H1 (cell line): Measurements from ENCODE around the gene UROC1. TPM values are rescaled to one million over a fixed set of nuclear protein-coding genes. Genes with fewer than 3 reads are reported as not detected.

Experiments used
- CTCF ChIA-PET: fragments of 300-600 bp; sonication (Branson Sonifier 250); formaldehyde crosslinking; loops from one replicate; lab custom pipeline; 2021; ENCODE audit not compliant: partially characterized antibody; lab: Charles Lee
- POLR2A ChIA-PET: fragments of 300-600 bp; sonication (Branson Sonifier 250); formaldehyde crosslinking; loops from one replicate; lab custom pipeline; 2021; ENCODE audit warnings: inconsistent platforms; ENCODE audit not compliant: partially characterized antibody; lab: Charles Lee
- DNase-seq, 2 experiments: peaks; one replicate each; pipeline versions ENCODE4 v3.0.0 to v3.0.0-alpha.2; 2010 to 2022; ENCODE audit warnings: low spot score in 2 of 2, low read depth in 1 of 2, mixed read lengths in 1 of 2
- FAIRE-seq: peaks from 2 replicates; lab custom pipeline; 2011; peaks lifted over from hg19 to GRCh38; lab: Jason Lieb, UNC
- H2AFZ ChIP-seq: 2 replicates; pipeline ENCODE4 v1.8.1; 2012; ENCODE audit warnings: low read length, inconsistent platforms
- H2AK5ac ChIP-seq: 2 replicates; pipeline ENCODE4 v1.6.1; 2013; ENCODE audit warnings: low read depth, low read length
- H2BK120ac ChIP-seq: replicated peaks from 2 replicates; pipeline ENCODE3; 2013; ENCODE audit warnings: low read depth, low read length, inconsistent platforms
- H2BK12ac ChIP-seq: 2 replicates; pipeline ENCODE4 v1.6.1; 2013; ENCODE audit warnings: low read depth, low read length
- H2BK15ac ChIP-seq: 2 replicates; pipeline ENCODE4 v1.6.1; 2013; ENCODE audit warnings: low read length
- H2BK20ac ChIP-seq: 2 replicates; pipeline ENCODE4 v1.6.1; 2013; ENCODE audit warnings: low read length
- H2BK5ac ChIP-seq: 2 replicates; pipeline ENCODE4 v1.6.1; 2013; ENCODE audit warnings: low read depth, low read length
- H3K14ac ChIP-seq: 2 replicates; pipeline ENCODE4 v1.6.1; 2013; ENCODE audit warnings: inconsistent platforms; ENCODE audit not compliant: insufficient read length
- H3K18ac ChIP-seq: 2 replicates; pipeline ENCODE4 v1.6.1; 2013; ENCODE audit warnings: low read length; ENCODE audit errors: extremely low read depth
- H3K23ac ChIP-seq: 2 replicates; pipeline ENCODE4 v1.6.1; 2013; ENCODE audit warnings: inconsistent platforms; ENCODE audit not compliant: insufficient read length
- H3K23me2 ChIP-seq: 2 replicates; pipeline ENCODE4 v1.6.1; 2013; ENCODE audit warnings: low read depth, low read length
- H3K27ac ChIP-seq: 2 replicates; pipeline ENCODE4 v1.6.1; 2011; ENCODE audit warnings: low read depth, low read length, inconsistent platforms
- H3K27me3 ChIP-seq, 4 experiments: replicated peaks in 1 of 4; 1 replicate in 1 of 4; 2 replicates in 3 of 4; pipeline versions ENCODE4 v1.6.1 to v1.8.1; 2011 to 2013; ENCODE audit warnings: low read length in 3 of 4, mild to moderate bottlenecking in 3 of 4, inconsistent platforms in 2 of 4, mixed read lengths in 2 of 4, moderate library complexity in 1 of 4; ENCODE audit not compliant: control insufficient read depth in 3 of 4, insufficient read depth in 3 of 4; ENCODE audit errors: extremely low read depth in 1 of 4
- H3K36me3 ChIP-seq, 4 experiments: 2 replicates each; pipeline versions ENCODE4 v1.6.1 to v1.8.1; 2011 to 2013; ENCODE audit warnings: mild to moderate bottlenecking in 4 of 4, low read length in 3 of 4, moderate library complexity in 2 of 4, control low read depth in 1 of 4, inconsistent platforms in 1 of 4; ENCODE audit not compliant: insufficient read depth in 4 of 4, control insufficient read depth in 2 of 4
- H3K4ac ChIP-seq: replicated peaks from 2 replicates; pipeline ENCODE3; 2013; ENCODE audit warnings: low read length, low read depth, mixed read lengths, inconsistent platforms; ENCODE audit not compliant: insufficient read length
- H3K4me1 ChIP-seq, 4 experiments: replicated peaks in 1 of 4; 1 replicate in 1 of 4; 2 replicates in 3 of 4; pipeline versions ENCODE4 v1.6.1 to v1.8.1; 2011 to 2013; ENCODE audit warnings: low read length in 3 of 4, inconsistent platforms in 2 of 4, mixed read lengths in 1 of 4; ENCODE audit not compliant: insufficient read depth in 4 of 4, control insufficient read depth in 3 of 4
- H3K4me2 ChIP-seq, 2 experiments: 2 replicates each; pipeline versions ENCODE4 v1.6.1 to v1.8.1; 2011 to 2013; ENCODE audit warnings: low read depth in 2 of 2, low read length in 2 of 2, control low read depth in 1 of 2, inconsistent platforms in 1 of 2, mild to moderate bottlenecking in 1 of 2; ENCODE audit not compliant: insufficient read depth in 1 of 2
- H3K4me3 ChIP-seq, 4 experiments: fragments of 200-600, 300-600 bp in 1 of 4; sonication (generic), shearing (Covaris generic), sonication (Bioruptor Twin) in 1 of 4; 2 replicates each; pipeline versions ENCODE4 v1.5.1 to v1.8.1; 2011 to 2016; ENCODE audit warnings: low read length in 4 of 4, low read depth in 3 of 4, control low read depth in 2 of 4, inconsistent platforms in 2 of 4, mild to moderate bottlenecking in 2 of 4, mixed read lengths in 1 of 4, moderate library complexity in 1 of 4; ENCODE audit not compliant: insufficient read depth in 2 of 4; ENCODE audit errors: extremely low read depth in 1 of 4
- H3K56ac ChIP-seq: replicated peaks from 2 replicates; pipeline ENCODE3; 2013; ENCODE audit warnings: low read depth, mild to moderate bottlenecking, mixed read lengths, low read length, inconsistent platforms; ENCODE audit not compliant: insufficient read length
- H3K79me1 ChIP-seq: 2 replicates; pipeline ENCODE4 v1.6.1; 2013; ENCODE audit warnings: low read depth, low read length, control low read depth
- H3K79me2 ChIP-seq, 2 experiments: 2 replicates each; pipeline versions ENCODE4 v1.6.1 to v1.8.1; 2012 to 2013; ENCODE audit warnings: low read length in 2 of 2, mild to moderate bottlenecking in 2 of 2, inconsistent platforms in 1 of 2; ENCODE audit not compliant: insufficient read depth in 2 of 2, control insufficient read depth in 1 of 2
- H3K9ac ChIP-seq, 4 experiments: replicated peaks in 1 of 4; 1 replicate in 1 of 4; 2 replicates in 3 of 4; pipeline versions ENCODE4 v1.6.1 to v1.8.1; 2011 to 2013; ENCODE audit warnings: low read depth in 3 of 4, low read length in 3 of 4, control low read depth in 2 of 4, mild to moderate bottlenecking in 2 of 4, moderate library complexity in 2 of 4, inconsistent platforms in 1 of 4; ENCODE audit errors: extremely low read depth in 1 of 4
- H3K9me3 ChIP-seq, 2 experiments: 2 replicates each; pipeline versions ENCODE4 v1.6.1 to v1.8.1; 2012 to 2013; ENCODE audit warnings: mild to moderate bottlenecking in 2 of 2, moderate library complexity in 2 of 2, control low read depth in 1 of 2, inconsistent platforms in 1 of 2, low read depth in 1 of 2, low read length in 1 of 2, mixed read lengths in 1 of 2; ENCODE audit not compliant: insufficient read depth in 2 of 2
- H4K20me1 ChIP-seq, 2 experiments: replicated peaks in 1 of 2; 2 replicates each; pipeline versions ENCODE3 to v1.8.1; 2011 to 2013; ENCODE audit warnings: inconsistent platforms in 2 of 2, low read length in 2 of 2, mild to moderate bottlenecking in 1 of 2; ENCODE audit not compliant: insufficient read depth in 2 of 2, control insufficient read depth in 1 of 2
- H4K5ac ChIP-seq: 2 replicates; pipeline ENCODE4 v1.6.1; 2013; ENCODE audit warnings: low read length, low read depth, mixed read lengths, inconsistent platforms; ENCODE audit not compliant: insufficient read length
- H4K8ac ChIP-seq: 2 replicates; pipeline ENCODE4 v1.8.0; 2013; ENCODE audit warnings: mild to moderate bottlenecking, moderate library complexity, low read length, inconsistent platforms; ENCODE audit not compliant: insufficient read depth; ENCODE audit errors: extremely low read depth
- H4K91ac ChIP-seq: replicated peaks from 2 replicates; pipeline ENCODE3; 2013; ENCODE audit warnings: low read length, mixed read lengths, inconsistent platforms; ENCODE audit not compliant: insufficient read length
- ATF2 ChIP-seq: IDR thresholded peaks from 2 replicates; pipeline ENCODE4 v1.6.1; 2012; ENCODE audit warnings: low read length, inconsistent platforms
- CHD1 ChIP-seq: IDR thresholded peaks from 2 replicates; pipeline ENCODE4 v1.6.1; 2012; ENCODE audit warnings: low read depth, low read length, improper control_type of control experiment
- CHD2 ChIP-seq: IDR thresholded peaks from 2 replicates; pipeline ENCODE4 v1.6.1; 2012; ENCODE audit warnings: low read length, improper control_type of control experiment
- CREB1 ChIP-seq: IDR thresholded peaks from 2 replicates; pipeline ENCODE4 v1.6.1; 2012; ENCODE audit warnings: inconsistent platforms
- CTBP2 ChIP-seq: IDR thresholded peaks from 2 replicates; pipeline ENCODE4 v1.7.0; 2011; ENCODE audit warnings: borderline replicate concordance, mild to moderate bottlenecking, moderate library complexity, mixed read lengths, low read length; ENCODE audit not compliant: insufficient read depth, insufficient read length
- FOSL1 ChIP-seq: IDR thresholded peaks from 2 replicates; pipeline ENCODE4 v1.6.1; 2011; ENCODE audit warnings: mild to moderate bottlenecking, low read depth, low read length, moderate library complexity; ENCODE audit not compliant: insufficient read depth
- HDAC6 ChIP-seq: IDR thresholded peaks from one replicate; pipeline ENCODE4 v1.7.1; 2012; ENCODE audit warnings: low read depth, mild to moderate bottlenecking, inconsistent platforms, low read length, moderate library complexity
- SP2 ChIP-seq: IDR thresholded peaks from 2 replicates; pipeline ENCODE4 v1.6.1; 2012; ENCODE audit warnings: mild to moderate bottlenecking, low read length, inconsistent platforms
- SP4 ChIP-seq: IDR thresholded peaks from 2 replicates; pipeline ENCODE4 v1.6.1; 2012; ENCODE audit warnings: low read length, inconsistent platforms
- ZNF274 ChIP-seq: IDR thresholded peaks from 2 replicates; pipeline ENCODE4 v1.7.0; 2012; ENCODE audit warnings: low read length, borderline replicate concordance; ENCODE audit errors: extremely low read depth
- WGBS, 2 experiments: shearing (Covaris generic) in 1 of 2; methylation state at CpG; one replicate each; pipeline versions ENCODE4 v1.1.6 to v1.1.7; 2013 to 2015; ENCODE audit warnings: low lambda C conversion rate in 2 of 2, mixed read lengths in 2 of 2, inconsistent platforms in 1 of 2, low coverage in 1 of 2, missing lambda C conversion rate in 1 of 2; ENCODE audit not compliant: insufficient replicate concordance in 2 of 2, insufficient coverage in 1 of 2, insufficient read length in 1 of 2; ENCODE audit errors: extremely low coverage in 1 of 2, missing lambda C conversion rate in 1 of 2; 5-methylcytosine and 5-hydroxymethylcytosine counted together
- polyA plus RNA-seq, 7 experiments: library from polyadenylated mRNA; depleted of rRNA in 3 of 7; stranded (reverse) in 5 of 7; unstranded in 2 of 7; fragments of >200 nt in 5 of 7; fragments of 200-250 nt in 2 of 7; gene quantifications; 1 replicate in 5 of 7; 2 replicates in 1 of 7; 4 replicates in 1 of 7; pipeline versions ENCODE4 v1.2.1 to v1.2.3, GENCODE V29; 2011 to 2013; ENCODE audit warnings: missing spikeins in 2 of 7, mixed read lengths in 2 of 7
- total RNA-seq: library from RNA; stranded (reverse); fragmentation: NEBNext Ultra II Directional; extraction: Animal tissue kit (Norgen Biotek cat#: 25700); gene quantifications from 2 replicates; pipeline ENCODE4 v1.2.1, GENCODE V29; 2021

The UROC1 gene
- total and polyA plus RNA-seq, 2 of the 8 experiments (the other 6 are each of a cell fraction or from before 2014, with no cell fraction given): 0.03 TPM; not detected in 1

- POLR2A ChIA-PET: interaction anchor here (0.9 kb wide), 1 partner anchor 9 kb away, joined by 4 read pairs; no protein-coding TSS in a partner anchor
- H3K4me1 ChIP-seq: peaks cover 0 to 10% (median 3%) of the 10 kb centered on the region in 4 experiments; a peak in 2 of 7 replicates
- no peaks in the 10 kb centered on the region for H3K9me3 ChIP-seq
- no peak overlapping the region for H3K27ac ChIP-seq
- H4K91ac ChIP-seq: no peak overlapping the region
- H3K56ac ChIP-seq: no peak overlapping the region
- no peak overlapping the region for H2BK15ac ChIP-seq
- H3K79me2 ChIP-seq: peaks cover 0 to 40% of the 10 kb centered on the region in 2 experiments; a peak in 2 of 4 replicates
- H2BK120ac ChIP-seq: no peak overlapping the region
- no peak overlapping the region for H4K8ac ChIP-seq
- FAIRE-seq (no peak), DNase-seq (no peak)
- no peak overlapping the region for H2AK5ac ChIP-seq
- no peaks in the 10 kb centered on the region for H3K23me2 ChIP-seq
- no peak overlapping the region for H3K14ac ChIP-seq
- H3K4me3 ChIP-seq: no peak overlapping the region
- no peak overlapping the region; a peak in 1 of 7 replicates for H3K9ac ChIP-seq
- no peak overlapping the region for H3K4ac ChIP-seq
- no peak overlapping the region for H2BK5ac ChIP-seq
- CTCF ChIA-PET: interaction anchor here (1.0 kb wide), 2 partner anchors 23 to 335 kb away, joined by 3 to 4 read pairs; no protein-coding TSS in a partner anchor
- peaks cover 5% of the 10 kb centered on the region; the same call in 1 of the 2 replicates for H3K79me1 ChIP-seq
- H4K20me1 ChIP-seq: peaks cover 15 to 20% of the 10 kb centered on the region in 2 experiments
- H3K23ac ChIP-seq: no peak overlapping the region
- H3K27me3 ChIP-seq: no peaks in the 10 kb centered on the region
- H2BK12ac ChIP-seq: no peak overlapping the region
- H3K4me2 ChIP-seq: no peak overlapping the region
- H3K36me3 ChIP-seq: peaks cover 26 to 78% (median 54%) of the 10 kb centered on the region in 4 experiments
- no peak overlapping the region for H4K5ac ChIP-seq
- H3K18ac ChIP-seq: no peak overlapping the region
- H2AFZ ChIP-seq: no peak overlapping the region
- 92% methylated on average over 13 of the region's 13 CpGs; no CpG with 5 or more reads in 1 of the 2 experiments for WGBS, 2 experiments
- no peak overlapping the region for H2BK20ac ChIP-seq
- TF ChIP-seq SP4: no peak
- no peak for TF ChIP-seq CHD2
- TF ChIP-seq CREB1: no peak
- no peak for TF ChIP-seq ATF2
- no peak for TF ChIP-seq CHD1
- TF ChIP-seq HDAC6: no peak
- TF ChIP-seq FOSL1: no peak
- TF ChIP-seq CTBP2: no peak
- no peak for TF ChIP-seq SP2
- no peak for TF ChIP-seq ZNF274
Observed at GRCh38 chr3:126468028-126468891, 49.3 kb downstream of the UROC1 start.
